ENCODE results near the gene B9D1.
A peak's percentile ranks its signal among the peaks of the same experiment; 100 is the strongest.

Gene B9D1

DNA sequence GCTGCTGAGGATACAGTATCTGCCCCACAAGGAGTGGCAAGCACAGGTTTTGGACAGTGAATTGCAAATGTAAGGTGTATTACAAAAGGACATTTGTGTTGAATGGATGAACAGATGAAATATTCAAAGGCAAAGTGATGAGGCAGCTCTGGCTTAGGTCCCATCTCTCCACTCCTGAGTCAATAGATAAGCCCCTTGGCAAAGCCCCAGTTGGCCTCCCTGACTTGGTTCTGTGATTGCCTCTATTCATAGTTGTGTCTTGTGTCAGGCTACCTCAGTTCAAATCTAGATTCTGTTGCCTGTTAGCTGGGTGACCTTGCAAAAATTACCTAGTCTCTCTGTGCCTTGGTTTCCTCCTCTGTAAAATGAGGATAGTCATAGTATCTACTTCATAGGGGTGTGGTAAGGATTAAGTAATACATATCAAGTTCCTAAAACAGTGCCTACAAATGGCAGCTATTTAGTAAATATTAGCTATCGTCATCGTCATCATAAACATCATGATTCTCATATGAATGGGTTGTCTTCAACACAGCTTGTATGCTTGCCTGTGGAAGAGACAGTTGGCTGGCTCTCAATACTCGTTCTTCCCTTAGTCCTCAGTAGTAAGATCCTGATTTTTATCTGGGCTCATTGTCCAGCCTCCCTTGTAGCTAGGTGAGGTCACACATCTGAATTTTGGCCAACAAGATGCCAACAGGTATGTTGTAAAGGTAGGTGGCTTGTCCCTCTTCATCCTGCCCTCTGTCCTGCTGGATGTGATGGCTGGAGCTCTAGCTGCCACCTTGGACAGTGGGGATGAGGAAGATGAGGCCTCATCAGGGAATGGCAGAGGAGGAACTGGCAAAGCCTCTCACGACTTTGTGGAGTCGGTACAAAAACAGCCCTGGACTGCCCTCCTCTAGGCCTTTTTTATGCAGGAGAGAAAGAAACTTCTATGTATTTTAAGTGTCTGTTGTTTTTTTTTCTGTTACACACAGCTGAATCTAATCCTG, 26.6 kb upstream of the B9D1 start:
- no peak for DNase-seq

DNA sequence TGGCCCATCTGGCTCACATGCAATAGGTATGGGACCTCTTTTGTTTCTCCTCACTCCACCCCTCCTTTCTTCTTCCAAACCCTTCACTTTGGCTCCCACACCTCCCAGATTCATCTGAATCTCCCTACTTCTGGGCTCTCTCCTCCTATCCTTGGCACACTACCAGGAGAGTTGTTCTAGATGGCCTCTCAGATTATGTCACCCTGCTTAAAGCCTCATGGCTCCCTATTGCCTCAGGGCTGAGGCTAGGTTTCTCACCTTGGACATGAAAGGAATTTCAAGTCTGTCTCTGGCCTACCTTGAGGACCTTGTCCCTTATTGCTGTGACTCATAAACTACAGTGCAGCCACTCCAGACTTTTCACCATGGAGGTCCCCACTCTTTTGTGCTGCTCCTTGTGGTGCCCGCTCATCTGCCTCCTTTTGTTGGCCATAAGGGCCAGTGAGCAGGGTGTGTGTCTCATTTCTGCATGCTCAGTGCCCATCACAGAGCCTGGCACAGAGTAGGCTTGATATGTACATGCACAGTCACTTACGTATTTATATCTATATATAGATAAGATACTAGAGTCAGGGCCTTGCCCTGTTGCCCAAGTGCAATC, 25.5 kb upstream of the B9D1 start:
- DNase-seq, result no peak

GRCh38 chr17:19386974-19387920, 24.7 kb upstream of the B9D1 start, which contains the start of gene MFAP4:
TSS of gene MFAP4 (minus strand) at chr17:19387190. CDS start at chr17:19387155, 35 bp downstream.
- DNase-seq, result no peak

GRCh38 chr17:19386051-19386929, 23.8 kb upstream of the B9D1 start:
- DNase-seq, result no peak

DNA sequence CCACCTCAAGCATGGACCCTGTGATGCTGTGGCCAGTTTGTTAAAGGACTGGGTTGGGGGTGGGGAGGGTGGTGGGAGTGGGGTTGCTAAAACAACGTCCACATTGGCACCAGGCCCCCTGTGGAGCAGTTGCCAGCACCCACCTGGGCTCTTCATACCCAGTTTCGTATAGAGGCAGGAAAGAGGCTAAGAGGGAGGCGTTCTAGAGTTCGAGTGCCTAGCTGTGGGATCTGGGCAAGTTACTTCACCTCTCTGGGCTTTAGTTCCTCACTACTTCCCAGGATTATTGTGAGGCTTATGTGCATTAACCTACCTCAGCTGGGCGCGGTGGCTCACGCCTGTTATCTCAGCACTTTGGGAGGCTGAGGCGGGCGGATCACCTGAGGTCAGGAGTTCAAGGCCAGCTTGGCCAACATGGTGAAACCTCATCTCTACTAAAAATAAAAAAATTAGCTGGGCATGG, 23.0 kb upstream of the B9D1 start:
- DNase-seq, result no peak

DNA sequence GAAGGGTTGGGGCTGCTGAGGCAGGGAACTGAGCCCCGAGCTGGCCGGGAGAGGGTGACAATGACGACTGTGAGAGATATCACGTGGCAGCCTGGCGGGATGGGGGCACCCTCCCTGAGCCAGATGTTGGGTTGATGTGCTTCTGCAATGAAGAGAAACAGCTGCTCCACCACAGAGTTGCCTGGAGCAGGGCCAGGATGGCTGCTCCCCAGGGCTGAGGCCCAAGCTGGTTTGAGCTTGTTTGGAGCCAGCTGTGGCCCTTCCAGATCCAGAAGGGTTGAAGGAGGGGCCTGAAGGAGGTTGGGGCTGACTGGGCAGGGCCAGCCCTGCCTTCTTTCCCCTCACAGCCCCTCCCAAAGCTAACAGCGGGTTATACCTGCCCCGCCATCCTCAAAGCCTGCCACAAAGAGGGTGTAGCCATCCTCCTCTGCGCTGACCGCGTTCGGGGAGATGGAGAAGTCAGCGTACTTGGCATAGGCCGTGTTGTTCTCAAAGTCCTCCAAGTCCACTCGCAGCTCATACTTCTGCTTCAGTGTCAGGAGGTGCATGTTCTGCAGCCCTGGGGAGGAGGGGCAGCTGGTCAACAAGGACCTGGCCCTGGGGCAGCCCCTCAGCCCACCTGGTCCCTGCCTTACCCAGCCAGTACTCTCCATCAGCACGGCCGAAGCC, 22.3 kb upstream of the B9D1 start:
- DNase-seq, result no peak

GRCh38 chr17:19383681-19384470, 21.4 kb upstream of the B9D1 start:
- no peak for DNase-seq

- no peak for DNase-seq
Measured at GRCh38 chr17:19382531-19383444, 20.3 kb upstream of the B9D1 start.

DNA sequence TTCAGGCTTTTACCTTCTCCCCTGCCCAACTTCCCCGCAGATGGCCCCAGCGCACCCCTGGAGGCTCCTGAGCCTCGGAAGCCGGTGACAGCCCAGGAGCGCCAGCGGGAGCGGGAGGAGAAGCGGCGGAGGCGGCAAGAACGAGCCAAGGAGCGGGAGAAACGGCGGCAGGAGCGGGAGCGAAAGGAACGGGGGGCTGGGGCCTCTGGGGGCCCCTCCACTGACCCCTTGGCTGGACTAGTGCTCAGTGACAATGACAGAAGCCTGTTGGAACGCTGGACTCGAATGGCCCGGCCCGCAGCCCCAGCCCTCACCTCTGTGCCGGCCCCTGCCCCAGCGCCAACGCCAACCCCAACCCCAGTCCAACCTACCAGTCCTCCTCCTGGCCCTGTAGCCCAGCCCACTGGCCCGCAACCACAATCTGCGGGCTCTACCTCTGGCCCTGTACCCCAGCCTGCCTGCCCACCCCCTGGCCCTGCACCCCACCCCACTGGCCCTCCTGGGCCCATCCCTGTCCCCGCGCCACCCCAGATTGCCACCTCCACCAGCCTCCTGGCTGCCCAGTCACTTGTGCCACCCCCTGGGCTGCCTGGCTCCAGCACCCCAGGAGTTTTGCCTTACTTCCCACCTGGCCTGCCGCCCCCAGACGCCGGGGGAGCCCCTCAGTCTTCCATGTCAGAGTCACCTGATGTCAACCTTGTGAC, 19.4 kb upstream of the B9D1 start:
- DNase-seq, result no peak

DNA sequence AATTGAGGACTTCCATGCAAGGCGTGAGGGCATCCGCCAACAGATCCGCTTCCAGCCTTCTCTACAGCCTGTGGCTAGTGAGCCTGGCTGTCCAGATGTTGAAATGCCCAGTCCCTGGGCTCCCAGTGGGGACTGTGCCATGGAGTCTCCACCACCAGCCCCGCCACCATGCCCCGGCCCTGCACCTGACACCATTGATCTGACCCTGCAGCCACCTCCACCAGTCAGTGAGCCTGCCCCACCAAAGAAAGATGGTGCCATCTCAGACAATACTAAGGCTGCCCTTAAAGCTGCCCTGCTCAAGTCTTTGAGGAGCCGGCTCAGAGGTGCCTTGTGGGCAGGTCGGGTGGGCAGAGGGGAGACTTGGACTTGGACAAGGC, 18.8 kb upstream of the B9D1 start:
- DNase-seq, result no peak

- DNase-seq, result no peak
Measured at GRCh38 chr17:19380481-19381301, 18.2 kb upstream of the B9D1 start.

GRCh38 chr17:19379361-19380065, 17.0 kb upstream of the B9D1 start:
- DNase-seq, result no peak

- DNase-seq, result no peak
Measured at GRCh38 chr17:19378416-19379360, 16.2 kb upstream of the B9D1 start, which contains the start of gene MAPK7. TSS of gene MAPK7 (plus strand) at chr17:19378498. CDS start at chr17:19378901, 403 bp downstream.

DNA sequence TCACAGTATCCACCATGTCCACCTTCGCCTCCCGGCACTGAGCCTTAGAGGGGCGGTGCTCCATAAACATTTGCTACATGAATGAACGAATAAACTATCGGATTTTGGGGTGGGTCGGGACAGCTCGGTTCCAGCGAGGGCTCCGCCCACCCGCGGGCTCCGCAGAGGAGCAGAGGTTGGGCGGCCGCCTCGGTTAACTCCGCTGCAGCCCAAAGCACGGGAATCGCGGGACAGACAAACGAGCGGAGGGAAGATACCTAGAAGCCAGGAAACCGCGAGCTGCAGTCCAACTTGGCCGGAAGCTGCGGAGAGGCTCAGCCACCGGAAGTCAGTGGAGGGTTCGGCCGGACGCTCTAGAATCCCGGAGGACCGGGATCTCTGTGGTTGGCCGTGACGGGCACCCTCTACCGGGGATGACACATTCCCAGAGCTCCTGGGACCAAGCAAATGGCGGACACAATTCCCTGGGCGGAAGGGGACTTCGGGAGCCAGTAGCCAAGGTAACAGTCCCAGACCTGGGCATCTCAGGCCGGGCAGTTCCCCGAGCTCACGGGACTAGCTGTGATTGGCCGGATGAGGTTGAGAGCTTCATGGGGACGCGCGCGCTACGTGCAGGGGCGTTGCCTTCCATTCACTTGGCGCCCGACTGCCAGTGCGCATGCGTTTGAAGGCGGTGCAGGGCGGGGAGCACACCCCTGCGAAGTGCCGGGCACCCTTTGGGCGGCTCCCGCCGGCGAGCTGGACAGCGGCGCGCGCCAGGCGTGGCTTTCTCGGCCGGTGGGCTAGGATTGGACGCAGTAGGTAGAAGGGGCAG, 15.3 kb upstream of the B9D1 start:
- peak; percentile 100 for DNase-seq

GRCh38 chr17:19376811-19377210, 14.3 kb upstream of the B9D1 start:
- peak; percentile 28 to 57 for DNase-seq

Data from SHP77 (cell line).